Astrocyte of the spinal cord (primary cell): ENCODE measurements around the gene PHRF1.

ENCODE experiments used
- DNase-seq: peaks from one replicate; pipeline ENCODE4 v3.0.0; 2011; ENCODE audit warnings: low read depth, low spot score
- H3K4me3 ChIP-seq: 2 replicates; pipeline ENCODE4 v1.5.1; 2011; ENCODE audit warnings: low read depth, mild to moderate bottlenecking, low read length, moderate library complexity
- CTCF ChIP-seq: IDR thresholded peaks from 2 replicates; pipeline ENCODE4 v1.5.1; 2012; ENCODE audit warnings: low read depth, mild to moderate bottlenecking, low read length, inconsistent platforms
- in situ Hi-C: cut with HindIII; loops from 2 replicates; pipeline ENCODE4 v1.10.0; 2017; ENCODE audit warnings: low sequenced_read_pairs

The PHRF1 gene

GRCh38 chr11:635945-636510 lies 59.8 kb downstream of the PHRF1 start:
- in situ Hi-C loops, result no loop called here
- no peak for DNase-seq
- TF ChIP-seq CTCF, result no peak
- no peak overlapping the region for H3K4me3 ChIP-seq

- DNase-seq, result no peak
- no peak within 1 kb of the TSS for H3K4me3 ChIP-seq
- TF ChIP-seq CTCF, result no peak
- in situ Hi-C loops, result no loop called here
Observed at GRCh38 chr11:636511-637332, 60.5 kb downstream of the PHRF1 start, which contains the start of gene DRD4. TSS of gene DRD4 (plus strand) at chr11:637269. CDS start at chr11:637305, 36 bp downstream.

GRCh38 chr11:637333-637592 lies 61.0 kb downstream of the PHRF1 start:
- in situ Hi-C loops, result no loop called here
- H3K4me3 ChIP-seq, result no peak overlapping the region
- DNase-seq, result no peak
- no peak for TF ChIP-seq CTCF

GRCh38 chr11:637593-638521 lies 61.6 kb downstream of the PHRF1 start:
- no peak for DNase-seq
- in situ Hi-C loops, result no loop called here
- no peak overlapping the region for H3K4me3 ChIP-seq
- no peak for TF ChIP-seq CTCF

- in situ Hi-C loops, result no loop called here
- H3K4me3 ChIP-seq, result no peak overlapping the region
- DNase-seq, result peak; percentile 29
- no peak for TF ChIP-seq CTCF
Observed at GRCh38 chr11:638631-639331, 62.5 kb downstream of the PHRF1 start.

- no peak for DNase-seq
- in situ Hi-C loops, result no loop called here
- no peak for TF ChIP-seq CTCF
- H3K4me3 ChIP-seq, result no peak overlapping the region
Observed at GRCh38 chr11:639332-639955, 63.2 kb downstream of the PHRF1 start.
